GM15510 (cell line): ENCODE data around the gene SYNPR.

Experiments used
- POLR2A ChIP-seq: IDR thresholded peaks from 3 replicates; pipeline ENCODE4 v1.6.1; 2011; ENCODE audit warnings: borderline replicate concordance; ENCODE audit not compliant: insufficient read length; ENCODE audit errors: extremely low read depth

Gene SYNPR

DNA sequence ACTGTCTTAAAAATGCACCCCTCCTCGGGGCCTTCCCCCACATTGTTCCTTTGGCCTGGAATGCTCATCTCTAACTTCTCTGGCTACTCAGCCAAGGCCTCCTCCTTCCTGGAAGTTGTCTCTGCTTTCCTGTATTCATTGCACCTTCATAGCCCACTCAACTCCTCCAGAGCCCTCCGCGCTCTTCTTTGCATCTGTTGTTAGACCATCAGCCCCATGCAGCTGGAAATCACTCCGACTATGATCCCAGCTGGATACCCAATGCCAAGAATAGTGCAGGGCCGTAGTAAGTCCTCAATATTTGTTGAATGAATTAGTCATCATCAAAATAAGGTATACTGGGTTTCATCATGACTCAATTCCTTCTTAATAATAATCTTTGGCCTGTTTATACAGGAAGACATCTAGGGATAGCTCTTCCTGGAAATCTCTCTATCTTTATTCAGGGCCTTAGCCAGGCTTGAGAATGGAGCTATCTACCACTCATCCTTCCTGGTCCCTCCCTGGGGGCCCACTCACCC, 112.7 kb downstream of the SYNPR start:
- TF ChIP-seq POLR2A: no peak

DNA sequence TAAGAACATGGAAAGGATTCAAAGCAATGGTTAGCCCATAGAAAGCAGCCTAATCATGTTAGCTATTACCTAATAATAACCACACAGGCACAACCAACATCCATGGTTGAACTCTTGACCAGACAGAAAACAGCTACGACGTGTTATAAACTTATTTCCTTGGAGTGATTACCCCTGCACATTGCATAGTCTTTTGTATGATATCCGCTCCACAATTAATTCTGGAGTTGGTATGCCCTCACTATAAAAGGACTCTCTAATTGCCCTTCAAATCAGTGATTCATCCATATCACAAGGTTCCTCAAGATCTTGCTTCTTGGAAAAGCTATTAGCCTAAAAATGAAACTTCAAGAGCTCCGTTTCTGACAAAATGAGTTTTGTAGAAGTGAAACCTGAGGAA, 117.9 kb downstream of the SYNPR start:
- TF ChIP-seq POLR2A: no peak

DNA sequence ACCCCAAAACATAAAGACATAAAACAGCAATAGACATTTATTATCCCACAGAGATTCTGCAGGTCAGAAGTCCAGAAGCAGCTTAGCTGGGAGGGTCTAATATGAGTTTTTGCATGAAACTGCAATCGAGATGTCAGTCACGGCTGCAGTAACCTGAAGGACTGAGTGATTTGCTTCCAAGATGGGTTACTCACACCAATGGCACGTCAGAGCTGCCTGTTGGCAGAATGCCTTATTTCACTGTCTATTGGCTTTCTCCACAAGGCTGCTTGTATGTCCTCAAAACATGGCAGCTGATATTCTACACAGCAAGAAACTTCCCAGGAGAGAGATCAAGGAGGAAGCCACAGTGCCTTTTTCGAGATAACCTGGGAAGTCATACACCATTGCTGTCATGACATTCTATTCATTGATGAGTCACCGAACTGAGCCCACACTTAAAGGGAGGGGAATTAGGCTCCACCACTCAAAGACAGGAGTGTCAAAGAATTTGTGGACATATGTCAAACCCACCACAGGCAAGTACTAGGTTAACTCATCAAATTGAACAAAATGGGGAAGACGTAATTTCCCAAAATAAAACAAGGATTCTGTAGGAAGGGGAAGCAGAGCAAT, 122.2 kb downstream of the SYNPR start:
- no peak for TF ChIP-seq POLR2A

DNA sequence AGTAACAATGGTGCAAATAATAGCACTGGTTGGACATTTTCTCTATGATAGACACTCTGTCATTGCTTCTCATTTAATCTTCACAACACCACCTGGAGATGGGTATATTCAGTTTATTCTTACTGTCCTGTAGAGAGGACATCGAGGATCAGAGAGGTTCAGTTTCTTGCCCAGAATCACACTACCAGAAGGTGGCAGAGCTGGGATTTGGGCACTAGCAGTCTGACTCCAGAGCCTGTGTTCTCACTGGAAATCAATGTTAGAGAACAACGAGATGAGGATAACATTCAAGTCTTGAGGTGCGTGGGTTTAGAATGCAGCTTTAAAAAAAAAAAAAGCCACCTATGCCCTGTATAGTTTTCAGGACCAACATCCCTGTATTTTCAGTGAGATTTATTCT, 127.8 kb downstream of the SYNPR start:
- TF ChIP-seq POLR2A: no peak

DNA sequence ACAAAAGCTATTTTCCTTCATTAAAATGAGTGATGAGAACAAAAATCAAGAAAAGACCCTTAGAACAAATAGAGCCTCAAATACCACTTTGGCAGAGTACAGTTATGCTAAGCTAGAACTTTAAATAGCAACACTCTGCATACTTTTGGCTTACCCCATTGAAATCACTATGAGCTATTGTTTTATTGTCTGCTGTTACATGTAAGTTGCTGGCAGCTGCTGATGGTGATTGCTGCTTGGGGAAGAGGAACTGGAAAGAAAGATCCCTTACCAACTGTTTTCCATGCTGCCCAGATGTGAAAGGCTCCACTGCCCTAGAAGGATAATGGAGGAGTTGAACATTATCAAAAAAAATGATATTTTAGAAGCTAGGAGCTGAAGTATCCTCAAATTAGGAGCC, 135.4 kb downstream of the SYNPR start:
- TF ChIP-seq POLR2A: no peak

DNA sequence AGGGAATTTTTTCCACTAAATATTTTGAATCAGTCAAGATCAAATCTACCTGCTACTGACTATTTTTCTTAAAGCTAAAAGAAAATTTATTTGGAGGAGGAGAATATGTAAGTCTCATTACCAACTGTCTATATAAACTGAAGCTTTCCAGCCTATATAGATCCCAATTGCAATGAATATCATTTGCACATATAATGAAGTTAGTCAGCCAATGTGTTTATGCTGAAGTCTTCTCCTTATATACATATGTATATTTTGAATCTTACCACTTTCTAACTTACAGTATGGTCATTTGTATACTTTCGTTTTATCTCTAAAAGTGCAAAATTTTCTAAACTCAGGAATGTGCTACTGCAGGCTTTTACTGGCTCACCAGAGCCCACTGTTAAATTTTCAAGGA, 136.5 kb downstream of the SYNPR start:
- no peak for TF ChIP-seq POLR2A

DNA sequence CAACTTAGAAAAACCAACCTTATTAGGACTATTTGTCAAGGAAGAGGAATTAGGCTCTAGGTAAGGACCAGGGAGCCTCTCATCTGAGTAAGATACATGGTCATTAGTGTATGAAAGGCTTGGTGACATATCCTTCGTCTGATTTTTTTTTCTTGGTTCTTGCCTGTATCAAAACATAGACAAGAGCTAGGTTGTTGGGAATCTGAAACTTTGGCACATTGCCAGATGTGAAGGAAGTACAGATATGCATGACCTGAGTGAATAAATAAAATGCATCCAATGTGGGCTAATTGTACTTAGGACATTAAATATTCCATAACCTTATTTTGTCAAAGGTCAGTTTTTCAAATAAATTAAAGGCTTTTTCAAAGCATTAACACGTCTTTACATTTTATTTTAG, 151.8 kb downstream of the SYNPR start:
- TF ChIP-seq POLR2A: no peak

DNA sequence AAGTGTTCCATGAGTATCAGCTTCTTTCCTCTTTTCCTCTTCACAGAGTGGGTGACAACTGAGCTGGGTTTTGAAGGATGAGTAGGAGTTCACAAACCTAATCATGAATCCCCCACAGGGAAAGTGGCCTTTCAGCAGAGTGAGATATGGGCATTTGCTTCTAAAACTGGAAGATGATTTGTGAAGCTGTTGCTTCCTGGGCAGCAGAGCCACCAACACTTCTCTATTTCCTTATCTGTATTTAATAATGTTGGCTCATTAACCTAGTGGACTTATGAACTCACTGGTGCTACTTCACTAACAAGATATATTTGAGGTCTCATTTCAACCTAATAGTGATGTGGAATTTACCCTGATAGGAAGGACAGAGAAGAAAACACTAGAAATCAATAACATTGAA, 152.8 kb downstream of the SYNPR start:
- no peak for TF ChIP-seq POLR2A

DNA sequence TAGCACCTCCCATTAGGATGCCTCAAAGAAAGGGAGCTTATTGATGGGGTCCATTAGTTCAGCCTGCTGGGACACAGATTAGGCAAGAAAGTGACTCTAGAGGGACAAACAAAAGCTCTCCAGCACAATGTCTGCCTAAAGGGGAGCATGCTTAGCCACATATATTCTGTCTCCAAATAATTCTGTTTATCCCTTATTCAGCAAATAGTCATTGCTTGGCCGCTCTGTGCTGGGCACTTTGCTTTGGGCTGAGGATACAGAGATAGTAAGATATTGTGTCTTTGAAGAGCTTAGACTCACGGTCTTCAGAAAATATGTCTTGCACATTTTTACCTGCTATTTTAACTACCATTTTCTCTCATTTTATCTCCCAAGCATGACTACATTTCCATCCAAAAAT, 159.8 kb downstream of the SYNPR start:
- no peak for TF ChIP-seq POLR2A

DNA sequence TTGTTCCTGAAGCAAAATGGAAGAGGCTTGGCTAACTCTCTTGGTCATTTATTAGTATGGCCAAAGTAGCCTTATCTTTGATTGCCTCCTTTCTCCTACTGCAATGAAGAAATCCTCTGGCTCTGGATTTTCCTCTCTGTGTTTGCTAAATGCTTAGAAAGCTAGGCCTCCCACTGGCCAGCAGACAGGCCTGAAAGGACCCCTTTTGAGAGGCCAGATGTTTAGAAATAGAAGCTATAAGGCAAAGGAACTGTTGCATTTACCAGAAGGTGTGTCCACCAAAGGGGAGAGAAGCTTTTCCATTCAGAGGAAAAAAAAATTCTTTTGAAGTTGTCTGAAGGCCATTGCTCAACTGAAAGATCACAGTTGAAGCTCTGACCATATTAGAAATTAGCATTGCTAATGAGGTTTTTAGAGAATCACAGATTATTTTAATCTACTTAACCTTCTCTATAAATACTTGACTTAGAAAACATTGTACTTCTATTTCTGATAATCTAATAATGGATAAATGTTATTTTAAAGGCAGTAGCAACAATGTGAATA, 160.8 kb downstream of the SYNPR start:
- TF ChIP-seq POLR2A: no peak

DNA sequence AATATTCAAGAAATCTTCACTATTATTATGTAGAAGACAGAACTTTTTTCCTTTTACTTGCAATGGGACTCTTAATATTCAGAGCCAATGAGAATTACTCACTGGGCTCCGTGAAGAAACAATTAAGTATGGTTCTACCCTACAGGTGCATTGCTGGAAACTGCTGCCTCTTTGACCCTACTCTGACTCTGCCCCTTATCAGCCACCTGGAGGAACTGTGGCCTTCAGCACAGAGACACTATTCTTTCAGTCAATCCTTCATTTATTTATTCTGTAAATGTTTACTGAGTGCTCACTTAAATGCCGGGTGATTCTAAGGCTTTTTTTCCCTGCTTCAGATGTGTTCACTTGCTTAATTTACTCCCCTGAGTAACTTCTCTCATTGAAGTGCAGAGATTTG, 163.2 kb downstream of the SYNPR start:
- no peak for TF ChIP-seq POLR2A

DNA sequence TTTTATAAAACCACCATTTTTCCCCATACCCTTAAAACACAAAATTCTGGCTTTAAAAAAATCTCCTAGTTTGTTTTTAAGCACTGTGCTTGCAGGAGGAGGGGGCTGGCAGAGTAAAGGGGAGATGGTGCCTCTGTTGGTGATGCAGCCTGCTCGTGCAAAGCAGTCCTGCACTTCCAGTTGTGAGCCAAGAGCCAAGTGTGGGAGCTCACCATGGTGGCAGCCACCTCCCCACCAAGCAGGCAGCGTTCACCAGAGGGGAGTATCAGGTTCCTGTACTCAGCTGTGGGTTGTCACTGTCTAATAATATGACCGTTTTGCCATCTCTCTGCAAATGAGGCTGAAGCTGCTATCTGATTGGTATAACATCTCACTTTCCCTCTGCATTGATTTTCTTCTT, 164.8 kb downstream of the SYNPR start:
- TF ChIP-seq POLR2A: no peak

DNA sequence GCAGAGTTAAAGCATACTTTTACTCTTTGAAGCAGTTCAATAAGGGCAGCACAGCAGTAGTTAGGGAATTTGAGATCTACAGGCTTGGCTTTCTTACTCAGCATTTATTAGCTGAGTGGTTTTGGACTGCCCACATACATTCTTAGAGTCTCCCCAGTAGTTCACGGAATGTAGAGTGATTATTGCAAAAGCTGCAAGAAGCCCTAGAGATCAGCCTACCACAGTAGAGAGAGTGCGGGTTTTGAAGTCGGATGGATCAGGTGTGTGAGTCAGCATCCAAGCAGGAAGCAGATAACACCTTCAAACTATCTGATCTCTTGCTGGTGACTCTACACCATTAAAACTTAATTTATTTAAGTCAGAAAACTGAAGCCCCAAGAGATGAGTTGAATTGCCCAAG, 171.9 kb downstream of the SYNPR start:
- TF ChIP-seq POLR2A: no peak

DNA sequence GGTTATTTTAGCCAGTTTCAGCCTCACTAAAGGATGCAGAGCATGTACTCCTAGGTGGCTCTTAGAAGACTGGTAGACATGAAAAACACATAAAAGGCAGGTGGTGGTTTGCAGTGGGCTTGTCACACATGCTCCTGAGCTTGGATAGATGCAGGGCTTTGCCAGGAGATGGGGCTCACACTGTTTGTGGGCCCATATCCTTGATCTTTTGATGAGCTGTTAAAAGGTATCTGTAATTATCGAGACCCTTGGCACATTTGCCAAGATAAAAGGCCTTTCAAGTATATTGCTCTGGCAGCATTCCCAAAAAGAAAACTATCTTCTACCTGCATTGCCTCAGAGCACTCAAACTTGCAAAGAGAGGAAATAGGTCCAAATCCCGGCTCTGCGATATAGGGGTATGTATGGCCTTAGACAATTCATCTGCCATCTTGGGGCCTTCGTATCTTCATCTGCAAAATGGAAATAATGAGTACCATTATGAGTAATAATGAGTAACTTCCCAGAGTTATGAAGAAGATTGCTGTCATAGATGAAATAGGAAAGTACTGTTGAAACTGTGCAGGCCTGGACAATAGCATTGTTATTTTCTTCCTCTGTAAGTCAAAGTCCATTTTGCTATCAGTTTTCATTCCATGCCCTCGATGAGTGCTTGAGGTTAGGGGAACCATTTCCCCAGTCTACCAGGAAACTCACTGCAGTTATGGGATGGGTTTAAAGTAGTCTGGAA, 172.7 kb downstream of the SYNPR start:
- no peak for TF ChIP-seq POLR2A

DNA sequence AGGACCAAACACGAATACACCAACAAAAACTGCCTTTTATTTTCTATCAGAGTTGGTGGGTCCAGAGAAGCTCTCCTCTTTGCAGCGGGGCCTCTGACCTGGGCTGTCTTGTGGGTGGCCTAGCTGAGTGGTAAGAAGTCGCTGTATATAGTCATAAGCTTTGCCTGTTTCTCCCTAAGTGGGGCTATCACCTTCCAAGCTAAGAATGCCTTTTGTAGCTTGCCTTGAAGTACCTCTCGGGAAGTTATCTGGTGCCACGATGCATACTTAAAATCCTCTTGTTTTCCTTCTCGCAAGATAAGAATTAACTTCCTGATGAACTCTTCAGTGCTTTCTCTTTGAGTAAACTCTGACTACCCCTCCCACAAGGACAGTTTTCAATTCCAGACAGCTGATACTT, 178.8 kb downstream of the SYNPR start:
- TF ChIP-seq POLR2A: no peak

DNA sequence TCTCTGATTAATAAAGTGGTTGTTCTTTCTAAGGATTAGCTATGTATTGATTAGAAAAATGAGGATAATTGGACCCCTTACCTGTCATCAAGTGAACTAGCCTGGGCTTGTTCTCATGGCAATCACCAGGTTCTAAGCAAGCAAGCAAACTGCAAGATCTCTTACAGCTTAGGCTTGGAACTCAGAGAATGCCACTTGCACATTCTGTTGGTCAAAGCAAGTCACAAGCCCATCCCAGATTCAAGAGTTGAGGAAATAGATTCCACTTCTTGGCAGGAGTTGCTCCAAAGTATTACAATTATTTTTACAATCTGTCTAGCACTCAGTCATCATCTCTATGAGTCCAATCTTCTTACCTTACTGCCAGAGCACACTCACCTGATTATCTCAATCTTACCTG, 180.3 kb downstream of the SYNPR start:
- no peak for TF ChIP-seq POLR2A
